Renal pelvis (tissue), 4 donors: ENCODE measurements around the gene STAT6. TPM values are rescaled to one million over a fixed set of nuclear protein-coding genes. Genes with fewer than 3 reads are reported as not detected.
"Not testable (repeated sequence)": the region's sequence is repeated elsewhere in the genome, so short reads cannot be mapped to it uniquely, and the experiment has no call there.

ENCODE experiments used
- DNase-seq: peaks from one replicate; pipeline ENCODE4 v3.0.0-alpha.2; 2013
- polyA plus RNA-seq, 3 donors: library from polyadenylated mRNA; unstranded; fragments of 120-200 nt; gene quantifications; one replicate each; pipeline ENCODE4 v1.2.1, GENCODE V29; 2013; ENCODE audit not compliant: insufficient read length in 3 of 3

STAT6 gene
- polyA plus RNA-seq, 3 donors, result 98.8 to 134 (median 127) TPM

DNA sequence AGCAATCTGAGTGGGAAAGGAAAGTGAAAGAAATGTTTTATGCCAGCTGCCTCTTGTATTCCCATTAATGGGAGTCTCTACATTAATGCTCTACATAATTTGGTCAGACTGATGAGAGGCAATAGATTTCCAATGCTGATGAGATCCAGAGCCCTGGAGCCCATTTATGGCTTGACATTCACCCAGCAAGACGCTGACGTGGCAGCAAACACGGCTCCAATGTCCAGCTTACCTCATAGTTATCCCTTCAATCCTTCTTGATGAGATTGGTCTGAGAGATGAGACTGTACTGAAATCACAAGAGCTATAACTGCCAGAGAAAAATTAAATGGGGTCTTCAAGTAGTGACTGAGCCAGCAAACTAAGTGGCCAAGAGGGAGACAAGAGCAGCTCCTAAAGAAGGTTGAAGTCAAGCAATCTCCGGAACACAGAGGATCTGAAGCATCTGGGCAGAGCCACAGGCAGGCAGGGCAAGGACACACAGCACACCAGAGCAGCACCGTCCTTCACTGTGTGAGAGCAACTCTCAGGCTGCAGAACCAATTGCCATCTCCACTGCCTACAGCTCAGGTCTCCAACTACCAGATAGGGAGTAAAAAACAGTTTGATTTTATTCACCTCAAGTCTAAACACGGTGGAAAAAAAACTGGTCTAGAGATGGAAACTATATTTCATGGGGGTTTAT is 54.0 kb downstream of the STAT6 start:
- DNase-seq, result no peak

DNA sequence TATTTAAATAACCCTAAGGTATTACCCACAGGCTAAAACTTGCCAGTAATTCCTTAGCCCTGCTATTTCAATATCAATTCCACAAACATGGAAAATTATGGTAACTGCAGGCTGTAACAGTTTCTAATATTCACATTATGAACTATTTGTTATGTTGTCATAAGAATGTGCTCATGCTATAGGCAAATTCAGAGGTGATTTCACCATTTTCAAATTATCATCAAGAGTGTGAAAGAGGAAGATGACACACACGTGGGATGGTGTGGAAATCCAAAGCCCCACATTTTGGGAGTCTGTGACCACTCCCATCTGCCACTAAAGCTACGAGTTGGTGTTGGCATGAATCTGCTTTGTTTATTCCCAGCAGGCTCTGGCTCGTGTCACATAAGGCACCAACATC is 55.3 kb downstream of the STAT6 start:
- no peak for DNase-seq

DNA sequence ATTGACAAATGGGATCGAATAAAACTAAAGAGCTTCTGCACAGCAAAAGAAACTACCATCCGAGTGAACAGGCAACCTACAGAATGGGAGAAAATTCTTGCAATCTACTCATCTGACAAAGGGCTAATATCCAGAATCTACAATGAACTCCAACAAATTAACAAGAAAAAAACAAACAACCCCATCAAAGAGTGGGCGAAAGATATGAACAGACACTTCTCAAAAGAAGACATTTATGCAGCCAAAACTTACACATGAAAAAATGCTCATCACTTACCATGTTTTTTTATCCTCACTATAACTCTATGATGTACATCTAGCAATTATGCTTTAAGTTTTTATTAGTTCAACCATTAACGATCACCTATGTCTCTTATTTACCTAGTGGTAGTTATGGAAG is 57.3 kb downstream of the STAT6 start:
- DNase-seq, result not testable (repeated sequence)

DNA sequence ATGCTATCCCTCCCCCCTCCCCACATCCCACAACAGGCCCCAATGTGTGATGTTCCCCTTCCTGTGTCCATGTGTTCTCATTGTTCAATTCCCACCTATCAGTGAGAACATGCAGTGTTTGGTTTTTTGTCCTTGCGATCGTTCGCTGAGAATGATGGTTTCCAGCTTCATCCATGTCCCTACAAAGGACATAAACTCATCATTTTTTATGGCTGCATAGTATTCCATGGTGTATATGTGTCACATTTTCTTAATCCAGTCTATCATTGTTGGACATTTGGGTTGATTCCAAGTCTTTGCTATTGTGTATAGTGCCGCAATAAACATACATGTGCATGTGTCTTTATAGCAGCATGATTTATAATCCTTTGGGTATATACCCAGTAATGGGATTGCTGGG is 58.0 kb downstream of the STAT6 start:
- DNase-seq, result not testable (repeated sequence)

DNA sequence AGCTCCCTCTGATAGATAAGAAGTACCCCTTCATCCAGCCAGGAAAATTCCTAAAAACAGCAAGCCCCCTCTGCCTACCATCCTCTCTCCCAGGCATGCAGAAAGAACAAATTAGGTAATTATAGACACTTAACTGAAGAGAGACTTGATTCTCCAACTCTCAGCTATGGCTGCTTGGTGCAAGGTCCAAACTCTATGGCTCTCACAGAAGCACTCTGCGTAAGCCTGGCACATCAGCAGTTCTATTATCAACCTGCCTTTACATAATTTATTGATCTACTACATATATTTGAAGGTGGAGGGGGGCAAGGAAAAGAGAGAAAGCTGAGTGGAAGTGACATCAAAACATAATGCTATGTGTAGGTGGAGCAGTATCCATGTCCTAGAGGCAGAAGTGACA is 60.2 kb downstream of the STAT6 start:
- DNase-seq, result no peak

DNA sequence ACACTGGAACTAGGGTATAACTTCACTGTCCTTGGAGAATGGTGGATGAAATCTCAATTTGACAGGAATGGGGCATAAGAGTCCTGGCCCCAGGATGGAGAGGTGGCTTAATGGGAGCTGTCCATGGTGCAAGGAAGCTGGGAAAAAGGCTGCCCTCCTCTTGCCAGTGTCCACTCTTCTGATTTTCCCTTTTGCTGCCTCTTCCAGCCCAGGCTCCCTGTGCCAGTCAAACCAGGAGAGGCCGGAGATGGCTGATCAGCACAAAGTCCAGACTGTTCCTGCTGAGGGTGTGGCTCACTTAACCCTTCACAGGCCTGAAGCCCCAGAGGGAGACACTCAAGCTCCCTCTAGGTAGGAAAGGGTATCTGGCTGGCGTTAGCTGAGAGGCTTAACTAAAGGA is 61.3 kb downstream of the STAT6 start, which contains the start of gene MYO1A:
MYO1A (minus strand) TSS at position 240 of the 400 bp plus-strand sequence. CDS start 1,806 bp downstream, outside the sequence.
- DNase-seq, result peak; percentile 4

DNA sequence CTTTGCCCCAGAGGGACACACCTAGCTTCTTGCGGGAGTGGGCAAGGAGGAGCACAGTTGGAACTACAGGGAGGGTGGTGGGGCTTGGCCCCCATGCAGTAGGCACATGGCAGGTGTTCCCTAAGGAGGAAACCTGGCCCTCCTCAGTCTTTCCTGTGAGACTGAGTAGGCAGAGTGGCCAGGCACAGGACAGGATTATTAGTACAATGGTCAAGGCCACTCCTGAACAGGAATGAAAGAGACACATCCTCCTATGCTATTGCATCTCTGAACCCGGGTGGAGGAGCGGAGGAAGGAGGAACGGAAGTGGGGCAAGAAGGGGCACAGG is 62.1 kb downstream of the STAT6 start:
- DNase-seq, result no peak

DNA sequence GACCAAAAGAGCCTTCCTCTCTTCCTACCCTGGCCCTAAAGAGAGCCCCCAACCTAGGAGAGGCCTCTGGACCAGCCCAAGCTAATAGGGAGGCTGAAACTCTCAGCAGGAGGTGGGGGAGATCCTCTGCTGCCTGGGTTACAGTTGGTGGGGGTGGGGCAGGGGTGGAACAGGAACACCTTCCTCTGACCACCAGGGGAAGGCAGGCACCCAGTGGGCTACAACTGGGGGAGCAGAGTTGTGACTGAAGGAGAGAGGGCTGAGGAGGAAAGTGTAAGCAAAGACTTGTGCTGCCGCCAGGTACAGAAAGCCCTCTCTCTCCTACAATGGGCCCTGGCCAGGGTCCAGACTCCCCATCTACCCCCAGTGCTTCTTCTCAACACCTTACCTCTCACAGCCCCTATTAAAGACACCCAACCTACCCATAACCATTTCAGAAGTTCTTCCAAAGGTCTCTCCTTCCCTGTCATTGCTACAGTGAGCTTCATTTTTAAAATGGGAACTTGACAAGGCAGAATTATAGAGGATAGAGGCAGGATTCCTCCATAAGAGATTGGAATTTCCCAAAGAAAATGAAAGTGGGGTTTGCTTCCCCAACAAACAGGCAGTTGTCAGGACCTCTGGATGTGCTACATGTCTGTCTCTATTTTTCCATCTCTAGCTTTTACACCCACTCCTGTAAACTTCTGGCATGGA is 62.6 kb downstream of the STAT6 start:
- DNase-seq, result no peak

DNA sequence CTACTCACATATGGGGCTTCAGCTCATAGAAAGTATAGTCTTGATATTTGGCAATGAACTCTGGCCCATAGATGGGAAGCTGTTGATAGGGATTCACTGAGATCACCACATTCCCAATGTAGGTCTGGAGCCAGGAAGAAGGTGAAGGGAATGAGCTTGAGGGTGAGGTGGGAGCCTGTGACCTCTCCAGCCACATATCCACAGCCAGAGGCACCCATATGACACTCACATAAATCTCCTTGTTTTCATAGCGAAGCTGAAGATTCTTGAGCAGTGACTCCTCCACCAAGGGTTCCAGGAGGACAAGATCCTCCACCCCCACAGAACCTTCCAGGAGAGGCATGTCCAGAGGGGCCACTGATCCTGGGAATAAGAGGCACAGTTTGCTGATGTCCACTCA is 63.2 kb downstream of the STAT6 start:
- no peak for DNase-seq

DNA sequence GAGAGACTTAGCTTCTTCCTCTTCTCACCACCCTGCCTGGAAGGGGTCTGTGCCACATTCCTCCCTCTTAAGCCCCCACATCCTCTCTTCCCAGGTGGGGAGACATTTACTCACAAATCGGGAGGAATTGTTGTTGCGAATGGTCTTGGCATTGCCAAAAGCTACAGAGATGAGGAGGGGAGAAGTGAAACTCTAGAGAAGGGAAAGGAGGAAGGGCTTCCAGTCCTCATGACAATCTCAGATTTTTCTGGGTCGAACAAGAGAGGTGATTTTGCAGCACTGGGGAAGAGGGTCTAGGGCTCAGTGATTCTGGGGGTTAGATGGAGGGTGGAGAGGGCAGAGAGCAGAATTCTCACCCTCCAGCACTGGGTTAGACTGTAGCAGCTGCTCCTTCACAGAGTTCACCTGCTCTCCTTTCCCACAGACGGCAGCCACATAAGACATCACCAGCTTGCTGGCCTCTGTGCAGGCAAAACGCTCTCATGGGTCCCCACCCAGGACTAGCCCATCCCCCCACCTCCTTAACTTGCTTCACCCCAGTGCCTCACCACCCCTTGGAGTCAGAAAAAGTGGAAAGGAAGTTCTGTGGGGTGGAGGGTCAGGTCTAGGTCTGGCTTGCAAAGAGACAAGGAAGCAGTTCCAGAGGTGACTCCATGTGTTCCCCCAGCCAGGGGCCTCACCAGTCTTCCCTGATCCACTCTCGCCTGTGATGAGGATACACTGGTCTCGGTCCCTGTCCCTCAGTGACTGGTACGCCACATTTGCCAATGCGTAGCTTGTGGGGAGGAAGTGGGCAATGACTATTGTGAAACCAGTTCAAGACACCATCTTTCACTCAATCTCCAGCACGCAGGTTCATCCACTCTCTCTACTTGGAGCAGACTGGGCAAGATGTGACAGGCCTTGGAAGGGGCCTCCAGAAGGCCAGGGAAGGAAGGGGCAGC is 63.9 kb downstream of the STAT6 start:
- no peak for DNase-seq

DNA sequence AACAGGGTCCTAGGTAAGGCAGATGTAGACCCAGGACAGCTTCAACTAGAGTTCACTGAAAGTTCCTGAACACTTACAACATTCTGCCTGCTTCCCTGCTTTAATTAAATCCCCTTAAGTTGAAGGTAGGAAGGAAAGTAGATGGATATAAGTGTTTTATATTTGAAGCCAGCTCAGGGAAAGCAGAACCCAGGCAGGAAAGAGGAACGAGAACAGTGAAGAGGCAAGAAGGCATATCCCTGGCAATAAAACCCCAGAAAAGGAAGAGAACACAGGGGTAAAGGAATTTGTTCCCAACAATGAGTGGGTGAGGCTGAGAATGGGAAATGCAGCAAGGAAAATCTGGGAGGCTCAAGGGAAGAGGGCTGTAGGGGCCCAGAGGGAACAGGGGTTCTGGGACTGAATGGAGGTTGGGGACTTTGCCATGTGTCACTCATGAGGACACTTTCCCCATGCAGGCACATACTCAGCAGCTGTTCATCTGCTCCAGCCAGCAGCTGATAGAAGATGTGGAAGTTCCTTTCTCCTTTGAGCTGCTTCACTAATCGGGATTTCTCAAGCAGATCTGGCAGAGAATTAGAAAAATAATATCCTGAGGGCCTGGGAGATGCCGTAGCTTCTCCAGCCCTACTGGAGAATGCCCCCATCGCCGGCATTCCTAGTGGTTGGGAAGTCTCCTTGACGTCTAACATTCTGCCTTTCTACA is 64.9 kb downstream of the STAT6 start:
- DNase-seq, result no peak

Other genes starting within 250 kb of the STAT6 start
- under 1 TPM; 0.07 to 0.21 (median 0.16) TPM for gene SDR9C7, start 177.0 kb downstream of the STAT6 start, polyA plus RNA-seq
- gene RDH16, start 153.8 kb downstream of the STAT6 start, polyA plus RNA-seq, result 1 to 10 TPM in 2 of 3 donors, under 1 TPM in 1; 0.50 to 1.4 (median 1.0) TPM
- gene ZBTB39, start 104.8 kb downstream of the STAT6 start, polyA plus RNA-seq, result 10 to 100 TPM; 12.8 to 14.0 (median 13.8) TPM
- gene TAC3, start 94.8 kb downstream of the STAT6 start, polyA plus RNA-seq, result 1 to 10 TPM in 2 of 3 donors, under 1 TPM in 1; 0.64 to 2.2 (median 1.1) TPM
- under 1 TPM; 0.14 to 0.25 (median 0.21) TPM for gene MYO1A, start 61.2 kb downstream of the STAT6 start, polyA plus RNA-seq
- 10 to 100 TPM; 22.1 to 35.0 (median 27.9) TPM for gene NEMP1, start 32.6 kb downstream of the STAT6 start, polyA plus RNA-seq
- 10 to 100 TPM; 47.0 to 53.9 (median 53.8) TPM for gene NAB2, start 22.2 kb downstream of the STAT6 start, polyA plus RNA-seq
- 100 to 1,000 TPM in 1 of 3 donors, 10 to 100 TPM in 2; 70.4 to 103 (median 83.3) TPM for gene LRP1, start 17.1 kb upstream of the STAT6 start, polyA plus RNA-seq
- not detected for gene LRP1-AS, start 36.3 kb upstream of the STAT6 start, polyA plus RNA-seq
- 1 to 10 TPM; 3.7 to 5.8 (median 3.9) TPM for gene NXPH4, start 105.4 kb upstream of the STAT6 start, polyA plus RNA-seq
- gene SHMT2, start 118.3 kb upstream of the STAT6 start, polyA plus RNA-seq, result 10 to 100 TPM; 82.5 to 90.7 (median 89.9) TPM
- 1 to 10 TPM; 4.3 to 9.6 (median 7.8) TPM for gene STAC3, start 139.8 kb upstream of the STAT6 start, polyA plus RNA-seq